ENCODE results near the gene REXO4. TPM values are rescaled to one million over a fixed set of nuclear protein-coding genes. Genes with fewer than 3 reads are reported as not detected.

Gene REXO4
- total RNA-seq, 1 donor from 2014 or later, result 16.8 TPM

DNA sequence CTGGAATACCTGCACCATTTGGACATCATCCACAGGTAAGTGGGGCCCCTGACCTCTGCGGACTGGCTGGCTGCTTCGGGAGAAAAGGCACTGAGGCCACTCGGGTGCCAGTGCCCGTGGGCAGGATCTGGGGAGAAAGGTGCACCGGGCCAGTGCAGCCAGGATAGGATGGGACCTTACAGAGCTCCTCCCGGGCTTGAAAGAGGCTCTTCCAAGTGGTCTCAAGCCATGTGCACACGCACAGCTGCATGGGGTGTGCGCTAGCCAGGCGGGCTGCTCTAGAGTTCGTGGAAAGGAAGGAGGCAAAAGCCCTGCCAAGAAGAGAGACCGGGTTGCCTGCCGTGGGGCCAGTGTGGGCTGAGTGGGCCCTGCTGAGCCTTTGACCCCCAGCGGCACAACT is 28.2 kb downstream of the REXO4 start:
- TF ChIP-seq, protein P1, sequence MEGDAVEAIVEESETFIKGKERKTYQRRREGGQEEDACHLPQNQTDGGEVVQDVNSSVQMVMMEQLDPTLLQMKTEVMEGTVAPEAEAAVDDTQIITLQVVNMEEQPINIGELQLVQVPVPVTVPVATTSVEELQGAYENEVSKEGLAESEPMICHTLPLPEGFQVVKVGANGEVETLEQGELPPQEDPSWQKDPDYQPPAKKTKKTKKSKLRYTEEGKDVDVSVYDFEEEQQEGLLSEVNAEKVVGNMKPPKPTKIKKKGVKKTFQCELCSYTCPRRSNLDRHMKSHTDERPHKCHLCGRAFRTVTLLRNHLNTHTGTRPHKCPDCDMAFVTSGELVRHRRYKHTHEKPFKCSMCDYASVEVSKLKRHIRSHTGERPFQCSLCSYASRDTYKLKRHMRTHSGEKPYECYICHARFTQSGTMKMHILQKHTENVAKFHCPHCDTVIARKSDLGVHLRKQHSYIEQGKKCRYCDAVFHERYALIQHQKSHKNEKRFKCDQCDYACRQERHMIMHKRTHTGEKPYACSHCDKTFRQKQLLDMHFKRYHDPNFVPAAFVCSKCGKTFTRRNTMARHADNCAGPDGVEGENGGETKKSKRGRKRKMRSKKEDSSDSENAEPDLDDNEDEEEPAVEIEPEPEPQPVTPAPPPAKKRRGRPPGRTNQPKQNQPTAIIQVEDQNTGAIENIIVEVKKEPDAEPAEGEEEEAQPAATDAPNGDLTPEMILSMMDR (IDR thresholded peaks at IDR 0.05), result no peak
- H3K4me1 Mint-ChIP-seq (ENCODE audit: low read depth), result no peaks in the 10 kb centered on the region
- no peak for DNase-seq (ENCODE audit: low spot score)
- H3K27ac Mint-ChIP-seq (ENCODE audit: unreplicated experiment), result no peak overlapping the region
- no peaks in the 10 kb centered on the region for H3K36me3 Mint-ChIP-seq (ENCODE audit: low read depth)
- no peak overlapping the region for H3K4me3 Mint-ChIP-seq (ENCODE audit: unreplicated experiment)
- H3K27me3 Mint-ChIP-seq (ENCODE audit: low read depth), result peaks cover 1% of the 10 kb centered on the region
- H3K9me3 Mint-ChIP-seq (ENCODE audit: low read depth), result no peaks in the 10 kb centered on the region

GRCh38 chr9:133389025-133389557 is 28.7 kb downstream of the REXO4 start:
- Mint-ChIP-seq H3K27me3 (ENCODE audit: low read depth) (peaks cover 1% of the 10 kb centered on the region), H3K4me3 (ENCODE audit: unreplicated experiment) (no peak overlapping the region), H3K27ac (ENCODE audit: unreplicated experiment) (no peak overlapping the region), H3K9me3 (ENCODE audit: low read depth) (no peaks in the 10 kb centered on the region), H3K36me3 (ENCODE audit: low read depth) (no peaks in the 10 kb centered on the region), H3K4me1 (ENCODE audit: low read depth) (no peaks in the 10 kb centered on the region)
- TF ChIP-seq, protein P1 (IDR thresholded peaks at IDR 0.05), result no peak
- no peak for DNase-seq (ENCODE audit: low spot score)

DNA sequence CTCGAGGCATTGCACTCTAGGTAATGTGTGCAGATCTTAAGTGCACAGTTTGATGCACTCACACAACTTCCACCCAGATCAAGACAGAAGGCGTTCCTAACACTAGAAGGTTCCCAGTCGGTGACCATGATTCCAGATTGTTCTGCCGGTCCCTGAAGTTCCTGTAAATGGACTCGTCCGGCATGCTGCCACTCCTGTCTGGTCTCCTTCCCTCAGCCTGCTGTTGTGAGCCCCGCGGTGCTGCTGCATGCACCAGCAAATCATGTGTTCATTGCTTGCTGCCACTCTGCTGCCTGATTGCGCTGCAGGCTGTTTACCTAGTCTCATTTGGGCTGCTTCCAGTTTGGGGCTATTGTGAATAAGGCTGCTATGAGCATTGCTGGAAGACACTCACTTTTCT is 30.1 kb downstream of the REXO4 start:
- no peaks in the 10 kb centered on the region for H3K4me1 Mint-ChIP-seq (ENCODE audit: low read depth)
- H3K9me3 Mint-ChIP-seq (ENCODE audit: low read depth), result no peaks in the 10 kb centered on the region
- H3K27me3 Mint-ChIP-seq (ENCODE audit: low read depth), result peaks cover 1% of the 10 kb centered on the region
- no peak overlapping the region for H3K4me3 Mint-ChIP-seq (ENCODE audit: unreplicated experiment)
- TF ChIP-seq, protein P1 (IDR thresholded peaks at IDR 0.05), result no peak
- no peak overlapping the region for H3K27ac Mint-ChIP-seq (ENCODE audit: unreplicated experiment)
- no peak for DNase-seq (ENCODE audit: low spot score)
- no peaks in the 10 kb centered on the region for H3K36me3 Mint-ChIP-seq (ENCODE audit: low read depth)

- peaks cover 1% of the 10 kb centered on the region for H3K27me3 Mint-ChIP-seq (ENCODE audit: low read depth)
- no peaks in the 10 kb centered on the region for H3K4me1 Mint-ChIP-seq (ENCODE audit: low read depth)
- H3K36me3 Mint-ChIP-seq (ENCODE audit: low read depth), result no peaks in the 10 kb centered on the region
- H3K27ac Mint-ChIP-seq (ENCODE audit: unreplicated experiment), result no peak overlapping the region
- DNase-seq (ENCODE audit: low spot score), result no peak
- TF ChIP-seq, protein P1 (IDR thresholded peaks at IDR 0.05), result no peak
- no peak overlapping the region for H3K4me3 Mint-ChIP-seq (ENCODE audit: unreplicated experiment)
- H3K9me3 Mint-ChIP-seq (ENCODE audit: low read depth), result no peaks in the 10 kb centered on the region
These were observed 31.5 kb downstream of the REXO4 start for GRCh38 chr9:133386338-133386737.

DNA sequence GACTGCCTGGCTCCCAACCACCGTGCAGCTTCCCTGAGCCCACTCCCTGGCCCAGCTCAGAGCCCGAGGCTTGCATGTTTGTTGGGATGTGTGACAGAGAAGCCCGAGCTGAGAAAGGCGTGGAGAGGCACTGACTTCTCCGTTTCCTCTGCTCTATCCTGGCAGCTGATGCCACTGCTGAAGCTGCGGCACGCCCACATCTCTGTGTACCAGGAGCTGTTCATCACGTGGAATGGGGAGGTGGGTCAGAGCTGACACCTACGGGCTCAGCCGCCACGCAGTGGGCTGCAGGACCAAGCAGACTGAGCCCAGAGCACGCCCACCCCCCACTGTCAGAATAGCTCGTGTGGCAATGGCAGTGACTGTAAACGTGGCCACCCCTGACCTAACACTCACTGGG is 32.4 kb downstream of the REXO4 start:
- Mint-ChIP-seq H3K27ac (ENCODE audit: unreplicated experiment) (no peak overlapping the region), H3K9me3 (ENCODE audit: low read depth) (no peaks in the 10 kb centered on the region), H3K4me1 (ENCODE audit: low read depth) (no peaks in the 10 kb centered on the region), H3K36me3 (ENCODE audit: low read depth) (no peaks in the 10 kb centered on the region), H3K27me3 (ENCODE audit: low read depth) (no peaks in the 10 kb centered on the region), H3K4me3 (ENCODE audit: unreplicated experiment) (no peak overlapping the region)
- TF ChIP-seq, protein P1 (IDR thresholded peaks at IDR 0.05), result no peak
- DNase-seq (ENCODE audit: low spot score), result no peak

Measured in chondrocyte (in vitro differentiated cells).